ENCODE measurements around the gene POLR3C.

POLR3C gene

GRCh38 chr1:145893306-145894055 lies 69.5 kb downstream of the POLR3C start:
- Histone ChIP-seq H3K9me3 (no peaks in the 10 kb centered on the region), H3K27me3 (no peaks in the 10 kb centered on the region), H3K36me3 (no peaks in the 10 kb centered on the region), H3K4me1 (peaks cover 6% of the 10 kb centered on the region; the same call in 1 of the 2 replicates), H3K4me3 (ENCODE audit: low read depth, low read length) (no peak overlapping the region)
- TF ChIP-seq CTCF (IDR thresholded peaks at IDR 0.05; ENCODE audit: low read depth, low read length) = no peak
- no peak for DNase-seq
